ENCODE data around the gene PTK7.

Gene PTK7

DNA sequence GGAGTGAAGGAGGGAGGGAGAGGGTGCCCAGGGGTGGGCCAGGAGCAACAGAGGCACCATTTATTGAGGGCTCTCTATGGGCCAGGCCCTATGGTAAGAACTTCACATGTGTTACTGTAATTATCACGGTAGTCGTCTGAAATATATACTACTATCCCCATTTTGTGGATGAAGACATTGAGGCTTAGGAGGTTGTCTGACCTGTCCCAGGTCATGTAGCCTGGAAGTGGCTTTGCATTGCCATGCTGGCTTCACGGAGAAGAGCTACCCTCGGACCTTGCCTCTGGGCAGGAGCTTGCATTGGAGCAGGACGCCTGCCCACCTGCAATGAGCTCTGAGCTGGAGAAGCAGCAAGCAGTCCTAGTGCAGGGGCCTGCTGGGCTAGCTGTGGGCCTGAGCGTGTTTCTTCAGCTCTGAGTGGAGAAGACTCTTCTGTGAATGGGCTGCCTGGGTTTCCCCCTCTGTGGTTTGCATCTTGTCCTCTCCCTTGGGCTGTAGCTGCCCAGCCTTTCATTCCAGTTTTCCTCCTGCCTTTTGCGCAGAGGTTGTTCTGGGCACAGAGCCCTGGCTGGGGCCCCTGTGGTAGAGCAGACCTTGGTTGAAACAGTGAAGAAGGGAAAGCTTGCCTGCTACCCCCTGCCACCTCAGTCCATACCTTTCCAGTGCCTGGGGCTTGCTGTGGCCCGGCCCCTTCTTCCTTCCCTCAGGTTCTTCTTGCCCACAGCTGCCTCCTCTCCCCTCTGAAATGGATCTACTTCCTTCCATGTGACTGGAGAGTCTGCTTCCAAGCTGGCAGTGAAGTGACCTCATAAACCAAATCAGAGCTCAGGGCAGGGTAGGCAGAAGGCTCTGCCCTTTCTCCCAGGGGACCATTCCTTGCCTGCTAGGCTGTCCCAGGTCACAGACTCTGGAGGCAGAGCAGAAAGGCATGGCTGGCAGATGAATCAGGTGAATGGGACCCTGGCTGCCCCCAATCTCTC, 70.9 kb downstream of the PTK7 start:
- no peak for DNase-seq
- ATAC-seq = no peak

DNA sequence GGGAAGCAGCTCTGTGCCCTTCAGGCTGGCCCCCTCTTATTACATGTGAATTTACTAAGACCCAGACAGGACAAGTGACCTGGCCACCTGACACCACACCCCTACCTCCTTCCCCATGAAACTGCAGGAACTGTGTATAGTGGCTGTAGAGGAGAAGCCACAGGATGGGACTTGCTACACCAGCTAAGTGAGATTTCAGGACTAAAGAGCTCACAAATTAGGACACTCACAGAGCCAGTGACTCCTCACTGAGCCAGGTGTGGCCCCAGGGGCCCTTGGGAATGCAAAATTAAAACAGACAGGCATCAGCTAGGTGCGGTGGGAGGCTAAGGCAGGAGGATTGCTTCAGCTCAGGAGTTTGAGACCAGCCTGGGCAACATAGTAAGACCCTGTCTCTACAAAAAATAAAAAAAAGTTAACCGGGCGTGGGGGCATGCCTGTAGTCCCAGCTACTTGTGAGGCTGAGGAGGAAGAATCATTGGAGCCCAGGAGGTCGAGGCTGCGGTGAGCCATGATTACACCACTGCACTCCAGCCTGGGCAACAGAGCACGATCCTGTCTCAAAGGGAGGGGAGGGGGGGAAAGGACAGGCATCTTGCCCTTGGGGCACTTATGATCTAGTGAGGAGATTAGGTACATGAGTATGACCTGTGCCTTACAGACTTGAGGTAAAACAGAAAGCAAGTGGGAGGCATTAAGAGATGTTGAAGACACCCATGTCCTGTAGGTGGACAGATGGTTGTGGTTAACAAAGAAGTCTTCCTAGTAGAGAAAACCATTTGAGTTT, 71.8 kb downstream of the PTK7 start:
- DNase-seq = no peak
- no peak for ATAC-seq

DNA sequence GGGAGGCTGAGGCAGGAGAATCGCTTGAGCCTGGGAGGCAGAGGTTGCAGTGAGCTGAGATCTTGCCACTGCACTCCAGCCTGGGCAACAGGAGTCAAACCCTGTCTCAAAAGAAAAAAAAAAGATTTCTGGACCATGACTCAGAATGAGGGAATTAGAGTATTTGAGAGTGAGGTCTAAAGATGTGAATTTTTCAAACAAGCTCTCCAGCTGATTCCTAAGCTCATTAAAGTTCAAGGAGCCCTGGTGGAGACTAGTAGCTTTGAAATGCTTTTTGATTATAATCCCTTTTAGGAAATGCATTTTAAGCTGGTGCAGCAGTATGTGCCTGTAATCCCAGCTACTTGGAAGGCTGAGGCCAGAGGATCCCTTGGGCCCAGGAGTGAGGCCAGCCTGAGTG, 73.2 kb downstream of the PTK7 start:
- no peak for DNase-seq
- ATAC-seq = no peak

DNA sequence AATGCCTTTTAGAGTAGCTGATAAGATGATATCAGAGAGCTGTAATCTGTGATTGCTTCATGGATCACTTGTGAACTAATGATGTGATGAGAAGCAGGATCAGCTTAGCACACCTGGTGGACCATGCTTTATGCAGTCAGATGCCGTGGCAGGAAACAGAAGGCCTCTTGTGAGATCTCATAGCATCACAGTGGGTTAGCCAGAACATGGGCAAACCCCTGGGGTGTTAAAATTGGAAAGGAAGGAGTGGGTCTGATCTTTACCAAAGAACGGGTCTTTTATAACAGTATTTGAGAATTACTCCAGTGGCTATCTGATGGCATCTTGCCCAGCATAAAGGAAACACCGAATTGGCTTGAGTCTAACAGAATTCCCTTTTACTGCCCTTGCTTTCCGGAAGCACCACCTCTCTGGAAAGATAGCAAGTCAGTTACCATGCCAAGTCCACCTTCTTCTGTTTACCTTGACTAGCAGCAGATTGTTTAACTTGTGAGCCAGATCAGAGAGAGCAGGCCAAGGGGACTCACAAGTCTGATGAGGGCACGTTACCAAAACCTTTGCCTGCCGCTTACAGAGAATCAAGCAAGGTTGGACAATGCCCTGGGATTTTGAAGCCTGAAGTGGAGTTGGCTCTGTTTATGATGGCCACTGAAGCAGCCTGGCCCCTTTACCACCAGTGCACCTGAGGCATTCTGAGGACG, 74.1 kb downstream of the PTK7 start:
- no peak for ATAC-seq
- no peak for DNase-seq

DNA sequence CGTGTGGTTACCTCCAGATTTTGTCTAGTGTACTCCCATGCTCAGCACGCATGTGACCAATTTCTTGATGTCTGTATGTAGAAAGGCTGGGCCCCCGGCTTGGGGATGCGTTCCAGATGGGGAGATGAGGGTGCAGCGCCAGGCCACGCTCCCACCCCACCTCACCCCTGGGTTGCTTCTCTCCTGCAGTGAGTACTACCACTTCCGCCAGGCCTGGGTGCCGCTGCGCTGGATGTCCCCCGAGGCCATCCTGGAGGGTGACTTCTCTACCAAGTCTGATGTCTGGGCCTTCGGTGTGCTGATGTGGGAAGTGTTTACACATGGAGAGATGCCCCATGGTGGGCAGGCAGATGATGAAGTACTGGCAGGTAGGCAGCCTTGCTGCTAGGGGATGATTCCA, 83.5 kb downstream of the PTK7 start:
- no peak for ATAC-seq

DNA sequence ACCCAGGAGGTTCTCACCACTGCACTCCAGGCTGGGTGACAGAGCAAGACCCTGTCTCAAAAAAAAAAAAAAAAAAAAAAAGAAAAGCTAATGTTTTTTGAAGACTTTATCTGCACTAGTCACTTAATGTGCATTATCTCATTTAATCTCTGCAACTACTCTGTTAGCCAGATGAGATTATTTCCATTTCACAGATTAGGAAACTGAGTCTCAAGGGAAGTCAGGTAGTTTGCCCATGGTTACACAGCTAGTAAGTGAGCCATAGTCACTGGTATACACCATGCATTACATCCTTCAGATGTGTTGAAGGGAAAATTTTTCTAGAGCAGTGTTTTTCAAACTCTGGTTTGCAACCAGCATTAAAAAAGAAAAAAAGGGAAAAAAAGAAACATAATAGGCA, 87.8 kb downstream of the PTK7 start:
- DNase-seq (no peak), ATAC-seq (no peak)

More for the DNA sequence above, 83.5 kb downstream of the PTK7 start:
- DNase-seq = no peak

DNA sequence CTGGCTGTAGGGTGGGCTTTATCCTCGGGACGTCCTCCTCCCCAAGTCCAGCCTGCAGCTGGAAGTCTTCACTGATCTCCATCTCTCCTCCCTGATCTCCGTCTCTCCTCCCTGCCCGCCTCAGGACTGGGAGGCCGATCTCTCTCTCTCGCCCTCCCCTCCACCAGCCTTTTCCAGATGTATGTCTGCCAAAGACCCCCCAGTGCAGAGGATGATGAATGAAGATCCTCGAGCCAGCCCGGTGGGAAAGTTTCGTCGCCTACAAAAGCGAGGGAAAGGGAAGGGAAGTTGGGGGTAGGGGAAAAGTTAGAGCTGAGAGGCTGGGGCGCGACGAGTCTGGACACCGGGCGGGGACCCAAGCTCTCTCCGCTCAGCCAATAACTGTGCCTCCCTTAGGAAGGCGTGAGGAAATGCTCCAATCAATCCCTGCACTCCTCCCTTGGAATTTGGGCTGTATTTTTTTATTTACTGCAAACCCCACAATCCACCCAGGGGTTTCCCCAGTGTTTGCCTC, 94.4 kb downstream of the PTK7 start:
- ATAC-seq (no peak), DNase-seq (no peak)

DNA sequence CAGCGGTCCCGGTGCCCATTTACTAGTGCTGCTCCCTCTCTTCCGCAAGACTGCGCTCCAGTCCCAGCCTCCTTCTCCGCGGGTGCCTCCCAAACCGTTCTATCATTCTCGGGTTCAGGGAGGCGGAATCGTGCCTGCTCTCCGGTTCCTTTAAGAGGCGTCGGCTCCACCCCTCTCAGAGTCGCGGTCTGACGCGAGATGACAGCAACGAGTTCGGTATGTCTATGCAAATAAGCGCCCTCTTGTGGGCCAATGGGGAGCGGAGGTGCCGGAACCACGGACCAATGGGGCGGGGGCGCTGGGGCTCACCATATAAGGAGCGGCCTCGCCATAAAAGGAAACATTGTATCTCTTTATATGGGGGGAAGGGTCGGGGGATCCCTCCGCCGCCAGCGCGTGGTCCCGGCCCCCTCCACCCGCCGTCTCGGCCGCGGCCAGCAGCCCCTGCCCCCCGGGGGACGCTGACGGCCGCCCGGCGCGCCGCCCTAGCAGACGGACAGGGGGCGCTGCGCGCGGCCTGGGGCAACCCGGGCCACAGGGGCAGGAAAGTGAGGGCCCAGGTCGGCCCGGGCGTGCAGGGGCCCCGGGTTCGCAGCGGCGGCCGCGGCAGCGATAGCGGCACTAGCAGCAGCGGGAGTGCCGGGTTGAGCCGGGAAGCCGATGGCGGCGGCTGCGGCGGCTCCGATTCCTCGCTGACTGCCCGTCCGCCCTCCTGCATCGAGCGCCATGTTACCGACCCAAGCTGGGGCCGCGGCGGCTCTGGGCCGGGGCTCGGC, 95.0 kb downstream of the PTK7 start, which contains the start of gene SRF:
TSS of gene SRF (plus strand) at position 339 of the 776 bp plus-strand sequence. CDS start at position 727, 388 bp downstream.
- peak; percentile 98 for DNase-seq
- peak; percentile 79 for ATAC-seq

DNA sequence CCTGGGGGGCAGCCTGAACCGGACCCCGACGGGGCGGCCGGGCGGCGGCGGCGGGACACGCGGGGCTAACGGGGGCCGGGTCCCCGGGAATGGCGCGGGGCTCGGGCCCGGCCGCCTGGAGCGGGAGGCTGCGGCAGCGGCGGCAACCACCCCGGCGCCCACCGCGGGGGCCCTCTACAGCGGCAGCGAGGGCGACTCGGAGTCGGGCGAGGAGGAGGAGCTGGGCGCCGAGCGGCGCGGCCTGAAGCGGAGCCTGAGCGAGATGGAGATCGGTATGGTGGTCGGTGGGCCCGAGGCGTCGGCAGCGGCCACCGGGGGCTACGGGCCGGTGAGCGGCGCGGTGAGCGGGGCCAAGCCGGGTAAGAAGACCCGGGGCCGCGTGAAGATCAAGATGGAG, 95.6 kb downstream of the PTK7 start:
- no peak for ATAC-seq
- peak; percentile 50 for DNase-seq

DNA sequence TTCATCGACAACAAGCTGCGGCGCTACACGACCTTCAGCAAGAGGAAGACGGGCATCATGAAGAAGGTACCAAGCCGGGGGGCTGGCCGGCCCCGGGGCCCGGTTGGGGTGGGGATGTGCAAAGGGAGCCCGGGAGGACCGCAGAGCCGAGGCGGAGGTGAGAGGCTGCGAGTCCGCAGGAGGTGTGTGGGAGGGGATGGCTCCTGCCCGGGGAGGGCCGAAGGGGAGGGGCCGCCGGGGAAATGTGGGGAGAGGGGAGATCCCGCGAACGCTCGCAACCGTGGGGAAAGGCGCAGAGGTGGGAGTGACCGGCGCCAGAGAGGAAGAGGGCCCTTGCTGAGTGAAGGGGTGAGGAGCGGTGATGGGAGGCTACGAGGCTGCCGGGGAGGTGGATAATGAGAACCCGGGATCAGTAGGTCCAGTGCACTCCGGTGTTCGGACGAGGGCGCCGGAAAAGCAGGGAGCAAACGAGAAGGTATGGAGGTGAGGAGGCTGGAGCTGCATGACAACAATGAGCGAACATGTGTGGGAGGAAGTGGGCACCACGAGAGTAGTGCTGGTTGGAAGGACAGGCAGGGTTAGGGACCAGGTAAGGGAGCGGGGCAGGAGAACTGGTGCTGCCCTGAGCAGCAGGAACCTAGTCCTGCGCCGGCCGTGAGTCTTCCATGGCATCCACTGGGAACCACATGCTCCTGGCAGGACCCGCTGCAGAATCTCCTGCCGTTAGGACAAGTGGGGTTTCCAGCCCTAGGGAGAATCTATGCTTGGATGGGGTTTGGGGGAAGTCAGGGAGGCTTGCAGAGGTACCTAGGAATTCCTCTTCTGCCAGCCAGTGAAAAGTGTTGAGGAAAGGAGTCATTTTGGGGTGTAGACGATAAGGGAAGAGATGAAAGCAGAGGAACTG, 96.2 kb downstream of the PTK7 start:
- ATAC-seq = no peak
- peak; percentile 69 for DNase-seq

DNA sequence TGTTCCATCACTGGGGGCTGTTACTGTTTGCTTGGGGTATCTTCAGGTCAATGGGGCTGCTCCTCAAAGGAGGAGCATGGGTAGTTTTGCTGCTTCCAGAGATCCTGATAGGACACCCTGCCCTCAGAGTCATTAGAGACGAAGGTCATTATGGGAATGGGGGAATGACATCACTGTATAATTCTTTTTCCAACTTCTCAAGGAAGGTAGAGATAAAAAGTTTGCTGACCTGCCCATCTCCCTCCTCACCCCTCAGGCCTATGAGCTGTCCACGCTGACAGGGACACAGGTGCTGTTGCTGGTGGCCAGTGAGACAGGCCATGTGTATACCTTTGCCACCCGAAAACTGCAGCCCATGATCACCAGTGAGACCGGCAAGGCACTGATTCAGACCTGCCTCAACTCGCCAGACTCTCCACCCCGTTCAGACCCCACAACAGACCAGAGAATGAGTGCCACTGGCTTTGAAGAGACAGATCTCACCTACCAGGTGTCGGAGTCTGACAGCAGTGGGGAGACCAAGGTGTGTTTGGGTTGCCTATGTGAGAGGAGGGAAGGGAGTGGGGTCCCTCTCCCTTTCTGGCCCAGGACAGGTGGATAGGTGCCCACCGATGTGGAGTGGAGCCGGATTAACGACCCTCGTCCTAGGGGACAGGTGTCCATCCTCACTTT, 97.6 kb downstream of the PTK7 start:
- no peak for ATAC-seq
- no peak for DNase-seq

DNA sequence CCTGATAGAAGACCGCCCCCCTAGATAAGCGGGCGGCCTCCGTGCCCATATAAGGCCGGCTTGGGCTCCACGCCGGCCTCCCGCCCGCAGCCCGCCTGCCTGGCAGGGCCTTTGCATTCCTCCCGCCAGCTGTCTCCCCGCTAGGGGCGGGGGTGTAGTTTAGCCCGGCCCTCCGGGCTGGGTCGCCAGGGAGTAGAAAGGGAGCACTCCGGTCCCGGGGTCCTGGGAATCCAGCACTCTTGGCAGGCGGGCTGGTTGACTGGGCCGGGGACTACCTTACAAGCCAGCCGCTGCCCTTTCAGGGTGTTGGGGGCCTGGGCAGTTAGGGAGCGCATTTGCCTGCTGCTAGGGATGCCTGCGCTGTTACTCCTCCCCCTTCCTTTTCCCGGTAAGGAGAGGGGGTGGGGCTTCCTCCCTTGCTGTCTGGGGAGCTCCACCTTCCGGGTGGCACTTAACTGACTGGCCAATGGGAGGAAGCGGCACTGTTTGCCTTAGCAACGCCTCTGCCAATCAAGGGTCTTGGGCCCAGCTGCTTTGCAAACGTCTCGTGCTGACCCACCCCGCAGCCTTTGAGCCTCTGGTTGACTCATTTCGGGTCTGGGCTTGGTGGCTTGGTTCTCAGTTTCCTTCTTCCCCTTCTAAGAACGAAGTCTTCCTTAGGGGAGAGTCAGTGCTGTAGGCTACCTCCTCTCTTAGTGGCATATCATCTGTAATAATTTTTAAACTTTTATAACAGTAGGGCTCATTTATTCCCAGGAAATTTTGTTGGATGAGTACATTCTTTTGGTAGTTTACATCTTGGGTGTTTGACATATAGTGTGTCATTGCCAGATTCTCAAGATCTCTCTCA, 98.4 kb downstream of the PTK7 start:
- peak; percentile 74 for ATAC-seq
- DNase-seq = peak; percentile 95

DNA sequence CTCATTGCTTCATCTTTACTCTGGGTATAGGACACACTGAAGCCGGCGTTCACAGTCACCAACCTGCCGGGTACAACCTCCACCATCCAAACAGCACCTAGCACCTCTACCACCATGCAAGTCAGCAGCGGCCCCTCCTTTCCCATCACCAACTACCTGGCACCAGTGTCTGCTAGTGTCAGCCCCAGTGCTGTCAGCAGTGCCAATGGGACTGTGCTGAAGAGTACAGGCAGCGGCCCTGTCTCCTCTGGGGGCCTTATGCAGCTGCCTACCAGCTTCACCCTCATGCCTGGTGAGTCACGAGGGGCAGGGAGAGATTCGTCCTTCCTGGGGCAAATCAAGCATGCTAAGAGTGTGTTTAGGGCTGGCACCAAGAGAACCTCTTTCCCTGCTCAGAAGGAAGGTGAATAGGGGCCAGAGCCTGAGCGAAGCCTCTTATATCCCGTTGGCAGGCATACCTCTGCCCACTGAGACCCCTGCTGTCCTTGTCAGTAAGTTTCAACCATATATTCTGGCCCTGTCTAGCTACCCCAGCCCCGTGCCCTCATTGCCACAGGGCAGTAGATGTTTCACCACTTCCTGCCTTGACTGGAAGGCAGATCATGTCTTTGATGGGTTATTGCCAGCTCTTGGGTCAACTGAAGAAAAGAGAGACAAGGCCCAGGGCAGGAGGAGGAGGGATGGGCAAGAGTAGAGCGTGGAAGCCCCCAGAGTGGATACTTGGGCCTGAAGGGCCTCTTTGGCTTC, 99.7 kb downstream of the PTK7 start:
- ATAC-seq (no peak), DNase-seq (no peak)

DNA sequence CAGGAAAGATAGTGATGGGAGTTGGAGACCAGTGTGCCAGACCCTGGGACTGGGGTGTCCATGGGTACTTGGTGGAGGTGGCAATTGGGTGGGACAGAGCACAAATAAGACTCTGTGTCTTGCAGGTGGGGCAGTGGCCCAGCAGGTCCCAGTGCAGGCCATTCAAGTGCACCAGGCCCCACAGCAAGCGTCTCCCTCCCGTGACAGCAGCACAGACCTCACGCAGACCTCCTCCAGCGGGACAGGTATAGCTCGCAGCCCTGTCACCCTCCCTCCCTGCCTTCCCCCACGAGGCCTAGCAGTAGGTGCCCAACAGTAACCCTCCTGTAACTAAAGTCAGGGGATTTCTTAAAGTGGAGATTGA, 100.3 kb downstream of the PTK7 start:
- no peak for DNase-seq
- ATAC-seq = no peak

DNA sequence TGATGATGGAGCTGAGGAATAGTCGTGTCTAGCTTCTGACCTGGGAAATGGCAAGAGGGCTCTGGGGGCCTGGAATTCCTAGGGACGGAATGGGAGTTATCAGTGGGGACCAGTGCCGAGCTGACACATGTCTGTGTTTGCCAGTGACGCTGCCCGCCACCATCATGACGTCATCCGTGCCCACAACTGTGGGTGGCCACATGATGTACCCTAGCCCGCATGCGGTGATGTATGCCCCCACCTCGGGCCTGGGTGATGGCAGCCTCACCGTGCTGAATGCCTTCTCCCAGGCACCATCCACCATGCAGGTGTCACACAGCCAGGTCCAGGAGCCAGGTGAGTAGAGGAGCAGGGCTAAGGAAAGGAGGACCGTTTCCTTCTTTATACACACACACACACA, 102.0 kb downstream of the PTK7 start:
- ATAC-seq (no peak), DNase-seq (no peak)

DNA sequence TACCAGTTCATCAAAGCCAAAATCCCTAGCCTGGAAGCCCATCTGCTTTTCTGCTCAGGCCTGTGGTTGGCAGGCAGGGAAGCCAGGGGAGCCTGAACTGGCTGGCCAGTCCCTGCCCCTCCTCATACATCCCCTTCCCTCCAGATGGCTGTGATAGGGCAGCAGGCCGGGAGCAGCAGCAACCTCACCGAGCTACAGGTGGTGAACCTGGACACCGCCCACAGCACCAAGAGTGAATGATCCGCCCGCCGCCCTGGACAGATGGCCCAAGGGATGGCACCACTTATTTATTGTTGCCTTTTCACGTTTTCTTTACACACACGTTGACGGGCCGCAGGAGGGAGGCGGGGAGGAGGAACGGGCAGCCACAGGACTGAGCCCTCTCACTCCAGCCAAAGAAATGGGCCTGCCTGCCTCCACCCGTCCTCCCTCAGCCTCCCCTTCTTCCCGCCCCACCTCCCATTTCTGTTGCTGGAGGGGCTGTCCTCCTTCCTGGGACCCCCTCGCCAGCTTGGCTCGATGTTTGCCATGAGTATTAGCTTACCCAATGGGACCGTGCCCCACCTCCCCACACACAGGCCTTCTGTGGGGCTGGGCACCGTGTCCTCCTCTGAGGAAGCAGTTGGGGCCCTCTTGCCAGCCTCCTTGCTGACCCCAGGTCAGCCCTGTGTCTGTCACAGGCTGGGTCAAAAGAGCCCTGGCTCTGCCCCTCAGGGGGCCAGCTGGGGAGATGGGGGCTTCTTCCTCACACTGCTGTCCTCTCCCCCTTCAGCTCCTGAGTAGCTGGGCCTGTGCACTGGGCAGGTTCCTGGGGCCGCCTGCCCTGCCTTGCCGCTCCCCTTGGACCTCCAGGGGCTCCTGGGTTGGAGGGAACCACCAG, 103.1 kb downstream of the PTK7 start:
- ATAC-seq = no peak
- DNase-seq = no peak

DNA sequence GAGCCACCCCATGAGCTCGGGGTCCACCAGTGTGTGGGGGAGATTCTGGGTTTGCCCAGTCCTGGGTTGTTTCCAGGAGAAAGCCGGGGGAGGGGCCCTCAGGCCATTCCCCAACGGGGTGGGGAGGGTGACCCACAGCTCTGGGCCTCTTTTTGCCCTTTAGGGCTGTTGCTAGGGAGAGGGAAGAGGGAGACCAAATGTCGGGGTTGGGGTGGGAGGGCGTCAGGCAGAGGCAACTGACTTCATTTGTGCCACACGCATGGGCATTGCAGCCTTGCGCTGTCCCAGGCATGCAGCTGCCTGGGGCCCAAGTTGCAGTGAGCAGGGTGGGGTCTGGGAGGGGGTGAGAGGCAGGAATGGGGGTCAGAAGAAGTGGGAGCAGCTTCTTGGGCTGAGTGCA, 103.9 kb downstream of the PTK7 start:
- ATAC-seq (no peak), DNase-seq (no peak)
